Ovary (tissue), 3 donors: ENCODE data around the gene ADA.

ENCODE experiments used
- CTCF ChIP-seq, 3 donors: fragments of 450-650 bp in 2 of 3; fragments of 200-600 bp in 1 of 3; IDR thresholded peaks; one replicate each; pipeline versions ENCODE4 v1.5.1 to v1.8.0; 2016 to 2022; ENCODE audit warnings: antibody characterized with exemption in 3 of 3, mild to moderate bottlenecking in 1 of 3
- EP300 ChIP-seq: sonication (generic); formaldehyde crosslinking; IDR thresholded peaks from one replicate; pipeline ENCODE4 v1.6.1; 2017; ENCODE audit warnings: antibody characterized with exemption
- POLR2A ChIP-seq: fragments of 450-650 bp; IDR thresholded peaks from one replicate; pipeline ENCODE4 v1.6.1; 2017; ENCODE audit warnings: antibody characterized with exemption, mild to moderate bottlenecking, moderate library complexity
- donor health status: DM: no; HTN: no; CAD: no.

GRCh38 chr20:44593751-44594150, 57.7 kb downstream of the ADA start:
- TF ChIP-seq CTCF (IDR thresholded peaks at IDR 0.05), result no peak
- TF ChIP-seq POLR2A, result no peak
- TF ChIP-seq EP300, result no peak
